ENCODE measurements around the gene CD302.

DNA sequence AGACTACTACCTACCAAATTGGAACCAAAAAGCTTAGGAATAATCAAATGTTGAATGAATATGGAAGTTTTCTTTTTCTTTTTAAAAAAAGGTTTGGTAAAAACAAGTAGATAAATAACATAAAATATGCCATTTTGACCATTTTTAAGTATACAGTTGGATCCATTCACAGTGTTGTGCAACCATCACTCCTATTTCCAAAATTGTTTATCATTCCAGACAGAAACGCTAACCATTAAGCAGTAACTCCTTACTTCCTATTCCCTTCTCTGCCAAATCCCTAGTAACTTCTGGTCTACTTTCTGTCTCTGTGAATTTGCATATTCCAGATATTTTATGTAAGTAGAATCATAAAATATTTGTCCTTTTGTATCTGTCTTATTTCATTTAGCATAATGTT is 39.8 kb downstream of the CD302 start:
- TF ChIP-seq, protein P1, sequence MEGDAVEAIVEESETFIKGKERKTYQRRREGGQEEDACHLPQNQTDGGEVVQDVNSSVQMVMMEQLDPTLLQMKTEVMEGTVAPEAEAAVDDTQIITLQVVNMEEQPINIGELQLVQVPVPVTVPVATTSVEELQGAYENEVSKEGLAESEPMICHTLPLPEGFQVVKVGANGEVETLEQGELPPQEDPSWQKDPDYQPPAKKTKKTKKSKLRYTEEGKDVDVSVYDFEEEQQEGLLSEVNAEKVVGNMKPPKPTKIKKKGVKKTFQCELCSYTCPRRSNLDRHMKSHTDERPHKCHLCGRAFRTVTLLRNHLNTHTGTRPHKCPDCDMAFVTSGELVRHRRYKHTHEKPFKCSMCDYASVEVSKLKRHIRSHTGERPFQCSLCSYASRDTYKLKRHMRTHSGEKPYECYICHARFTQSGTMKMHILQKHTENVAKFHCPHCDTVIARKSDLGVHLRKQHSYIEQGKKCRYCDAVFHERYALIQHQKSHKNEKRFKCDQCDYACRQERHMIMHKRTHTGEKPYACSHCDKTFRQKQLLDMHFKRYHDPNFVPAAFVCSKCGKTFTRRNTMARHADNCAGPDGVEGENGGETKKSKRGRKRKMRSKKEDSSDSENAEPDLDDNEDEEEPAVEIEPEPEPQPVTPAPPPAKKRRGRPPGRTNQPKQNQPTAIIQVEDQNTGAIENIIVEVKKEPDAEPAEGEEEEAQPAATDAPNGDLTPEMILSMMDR (IDR thresholded peaks at IDR 0.05; ENCODE audit: low read depth, low read length, missing input control) = no peak
- TF ChIP-seq YY1 (IDR thresholded peaks at IDR 0.05) = no peak

Measured in liver (tissue), 2 donors.